Activated naive CD4-positive, alpha-beta T cell treated with anti-CD3 and anti-CD28 coated beads, Interleukin-2, amount 10 ng/mL, durations not matched to agents 7 days and 5 days (primary cell): ENCODE data around the gene LCORL.
"Not testable (repeated sequence)": the region's sequence is repeated elsewhere in the genome, so short reads cannot be mapped to it uniquely, and the experiment has no call there.

ENCODE experiments used
- CTCF ChIA-PET: fragments of 350-600 bp; sonication (Branson Sonifier 250); formaldehyde crosslinking; loops from one replicate; lab custom pipeline; 2021; ENCODE audit warnings: antibody characterized with exemption; lab: Charles Lee
- DNase-seq: peaks from one replicate; pipeline ENCODE4 v3.0.0-alpha.2; 2020
- H3K27ac Mint-ChIP-seq: one replicate; pipeline ENCODE4 v1.8.0; 2021; ENCODE audit warnings: mild to moderate bottlenecking, moderate library complexity, mixed read lengths
- H3K27me3 Mint-ChIP-seq: one replicate; pipeline ENCODE4 v1.8.0; 2021; ENCODE audit warnings: mild to moderate bottlenecking, mixed read lengths
- H3K36me3 Mint-ChIP-seq: one replicate; pipeline ENCODE4 v1.8.0; 2021; ENCODE audit warnings: mixed read lengths
- H3K4me1 Mint-ChIP-seq: one replicate; pipeline ENCODE4 v1.8.0; 2021; ENCODE audit warnings: mixed read lengths
- H3K4me3 Mint-ChIP-seq: one replicate; pipeline ENCODE4 v1.8.0; 2021; ENCODE audit warnings: mild to moderate bottlenecking, moderate library complexity, mixed read lengths
- H3K9me3 Mint-ChIP-seq: one replicate; pipeline ENCODE4 v1.8.0; 2021; ENCODE audit warnings: mixed read lengths

The LCORL gene

DNA sequence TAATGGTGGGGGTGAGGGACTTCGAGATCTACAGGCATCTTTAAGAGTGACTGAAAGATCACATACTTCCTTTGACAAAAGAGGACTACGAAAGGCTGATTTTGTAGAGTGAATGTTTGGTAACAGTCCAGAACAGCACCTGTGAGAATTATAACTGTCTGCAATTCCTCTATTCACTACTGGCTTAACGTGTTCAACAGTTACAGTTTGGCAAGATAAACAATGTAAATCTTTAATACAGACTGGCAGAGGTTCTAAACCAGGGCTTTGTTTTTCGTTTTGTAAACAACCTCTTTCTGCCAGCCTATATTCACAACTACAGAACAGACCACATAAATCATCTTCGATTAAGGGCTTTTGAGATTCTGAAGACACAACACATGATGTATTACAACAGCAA is 143.9 kb downstream of the LCORL start:
- Mint-ChIP-seq H3K27ac (no peak overlapping the region), H3K4me1 (no peaks in the 10 kb centered on the region), H3K27me3 (no peaks in the 10 kb centered on the region), H3K4me3 (no peak overlapping the region), H3K9me3 (no peaks in the 10 kb centered on the region), H3K36me3 (peaks cover 3% of the 10 kb centered on the region)
- CTCF ChIA-PET = no interaction called here
- DNase-seq = no peak

DNA sequence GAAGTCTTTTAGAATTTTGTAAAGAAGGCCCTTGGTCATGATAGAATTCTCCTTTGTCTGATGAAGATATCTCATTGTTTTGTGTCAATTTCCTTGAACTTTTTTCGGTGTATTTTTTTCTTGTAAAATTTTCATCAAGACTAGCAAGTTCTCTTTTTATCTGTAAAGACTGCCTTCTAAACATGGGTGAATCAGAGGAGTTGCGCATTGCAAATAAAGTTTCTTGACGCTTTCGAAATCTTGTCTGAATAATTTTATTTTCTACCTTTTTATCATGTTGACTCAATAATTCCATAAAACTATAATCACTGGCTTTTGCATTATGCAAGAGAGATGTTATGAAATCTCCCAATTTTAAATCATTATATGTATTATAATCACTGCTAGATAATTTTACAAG is 144.6 kb downstream of the LCORL start:
- CTCF ChIA-PET = no interaction called here
- H3K27me3 Mint-ChIP-seq = no peaks in the 10 kb centered on the region
- no peak overlapping the region for H3K27ac Mint-ChIP-seq
- no peak overlapping the region for H3K4me3 Mint-ChIP-seq
- no peak for DNase-seq
- no peaks in the 10 kb centered on the region for H3K4me1 Mint-ChIP-seq
- no peaks in the 10 kb centered on the region for H3K9me3 Mint-ChIP-seq
- H3K36me3 Mint-ChIP-seq = peaks cover 3% of the 10 kb centered on the region

GRCh38 chr4:17875402-17876070 is 146.0 kb downstream of the LCORL start:
- DNase-seq = no peak
- Mint-ChIP-seq H3K36me3 (peaks cover 3% of the 10 kb centered on the region), H3K4me1 (no peaks in the 10 kb centered on the region), H3K27me3 (no peaks in the 10 kb centered on the region), H3K9me3 (no peaks in the 10 kb centered on the region), H3K27ac (no peak overlapping the region), H3K4me3 (no peak overlapping the region)
- CTCF ChIA-PET = no interaction called here

DNA sequence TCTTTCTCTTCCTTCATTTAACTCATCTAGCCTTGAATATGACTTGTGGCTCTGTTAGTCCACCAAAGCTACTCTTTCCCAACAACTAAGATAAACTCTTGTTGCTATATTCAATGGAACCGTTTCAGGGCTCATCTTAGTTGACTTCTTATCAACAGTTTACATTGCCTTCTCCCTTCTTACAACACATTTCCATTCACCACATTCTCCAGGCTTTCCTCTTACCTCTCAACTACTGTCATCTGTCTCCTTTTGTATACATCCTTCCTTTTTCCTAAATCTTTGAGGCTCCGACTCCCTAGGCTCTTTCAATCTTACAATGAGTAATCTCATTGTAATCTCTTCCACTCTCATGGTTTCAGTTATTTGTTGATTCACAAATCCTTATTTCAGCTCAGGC is 152.2 kb downstream of the LCORL start:
- H3K4me3 Mint-ChIP-seq = no peak overlapping the region
- CTCF ChIA-PET = no interaction called here
- H3K36me3 Mint-ChIP-seq = no peaks in the 10 kb centered on the region
- no peaks in the 10 kb centered on the region for H3K27me3 Mint-ChIP-seq
- no peak overlapping the region for H3K27ac Mint-ChIP-seq
- H3K4me1 Mint-ChIP-seq = no peaks in the 10 kb centered on the region
- no peaks in the 10 kb centered on the region for H3K9me3 Mint-ChIP-seq
- DNase-seq = no peak

DNA sequence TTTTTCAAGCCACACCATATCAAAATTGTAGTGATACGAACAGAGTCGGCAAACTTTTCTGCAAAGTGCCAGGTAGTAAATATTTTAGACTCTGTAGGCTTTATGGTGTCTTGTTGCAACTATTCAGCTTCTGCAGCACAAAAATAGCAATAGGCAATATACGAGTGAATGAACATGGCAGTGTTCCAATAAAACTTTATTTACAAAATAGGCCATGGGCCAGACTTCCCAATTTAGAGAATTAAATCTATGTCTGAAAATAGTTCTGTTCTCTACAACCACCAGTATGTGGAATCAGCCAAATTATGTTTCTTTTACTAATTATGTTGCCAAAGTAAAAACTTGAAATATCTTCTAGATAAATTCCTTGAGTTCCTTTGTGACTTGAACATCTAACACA is 154.3 kb downstream of the LCORL start:
- Mint-ChIP-seq H3K9me3 (peaks cover 5% of the 10 kb centered on the region), H3K27ac (no peak overlapping the region), H3K4me3 (no peak overlapping the region), H3K36me3 (peaks cover under 1% of the 10 kb centered on the region), H3K4me1 (no peaks in the 10 kb centered on the region), H3K27me3 (no peaks in the 10 kb centered on the region)
- CTCF ChIA-PET = no interaction called here
- no peak for DNase-seq

- H3K27ac Mint-ChIP-seq = no peak overlapping the region
- H3K27me3 Mint-ChIP-seq = no peaks in the 10 kb centered on the region
- no peaks in the 10 kb centered on the region for H3K4me1 Mint-ChIP-seq
- no peak overlapping the region for H3K4me3 Mint-ChIP-seq
- DNase-seq = no peak
- H3K36me3 Mint-ChIP-seq = peaks cover 4% of the 10 kb centered on the region
- H3K9me3 Mint-ChIP-seq = peaks cover 10% of the 10 kb centered on the region
- CTCF ChIA-PET = no interaction called here
These were observed 154.7 kb downstream of the LCORL start for GRCh38 chr4:17866810-17867209.

- no peak overlapping the region for H3K27ac Mint-ChIP-seq
- H3K4me1 Mint-ChIP-seq = no peaks in the 10 kb centered on the region
- CTCF ChIA-PET = no interaction called here
- peaks cover 4% of the 10 kb centered on the region for H3K36me3 Mint-ChIP-seq
- peaks cover 14% of the 10 kb centered on the region for H3K9me3 Mint-ChIP-seq
- no peaks in the 10 kb centered on the region for H3K27me3 Mint-ChIP-seq
- no peak overlapping the region for H3K4me3 Mint-ChIP-seq
- no peak for DNase-seq
These were observed 155.6 kb downstream of the LCORL start for GRCh38 chr4:17865866-17866363.

- H3K27ac Mint-ChIP-seq, CTCF ChIA-PET, H3K36me3 Mint-ChIP-seq, H3K27me3 Mint-ChIP-seq, DNase-seq, H3K4me1 Mint-ChIP-seq, H3K4me3 Mint-ChIP-seq: not testable (repeated sequence)
- H3K9me3 Mint-ChIP-seq = peaks cover 14% of the 10 kb centered on the region
These were observed 159.6 kb downstream of the LCORL start for GRCh38 chr4:17861906-17862305.

DNA sequence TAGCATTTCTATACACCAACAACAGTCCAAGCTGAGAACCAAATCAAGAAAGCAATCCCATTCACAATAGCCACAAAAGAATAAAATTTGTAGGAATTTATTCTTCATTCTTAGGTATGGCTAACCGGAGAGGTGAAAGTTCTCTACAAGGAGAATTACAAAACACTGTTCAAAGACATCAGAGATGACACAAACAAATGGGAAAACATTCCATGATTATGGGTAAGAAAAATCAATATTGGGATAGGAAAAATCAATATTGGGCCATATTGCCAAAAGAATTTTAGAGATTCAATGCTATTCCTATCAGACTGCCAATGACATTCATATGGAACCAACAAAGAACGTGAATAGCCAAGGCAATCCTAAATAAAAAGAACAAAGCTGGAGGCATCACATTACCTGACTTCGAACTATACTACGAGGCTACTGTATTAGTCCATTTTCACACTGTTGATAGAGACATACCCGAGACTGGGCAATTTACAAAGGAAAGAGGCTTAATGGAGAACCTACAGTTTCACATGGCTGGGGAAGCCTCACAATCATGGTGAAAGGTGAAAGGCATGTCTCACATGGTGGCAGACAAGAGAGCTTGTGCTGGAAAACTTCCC is 161.7 kb downstream of the LCORL start:
- DNase-seq = no peak
- CTCF ChIA-PET = no interaction called here
- Mint-ChIP-seq H3K27me3 (no peaks in the 10 kb centered on the region), H3K27ac (no peak overlapping the region), H3K36me3 (peaks cover 4% of the 10 kb centered on the region), H3K9me3 (peaks cover 14% of the 10 kb centered on the region), H3K4me1 (no peaks in the 10 kb centered on the region), H3K4me3 (no peak overlapping the region)

DNA sequence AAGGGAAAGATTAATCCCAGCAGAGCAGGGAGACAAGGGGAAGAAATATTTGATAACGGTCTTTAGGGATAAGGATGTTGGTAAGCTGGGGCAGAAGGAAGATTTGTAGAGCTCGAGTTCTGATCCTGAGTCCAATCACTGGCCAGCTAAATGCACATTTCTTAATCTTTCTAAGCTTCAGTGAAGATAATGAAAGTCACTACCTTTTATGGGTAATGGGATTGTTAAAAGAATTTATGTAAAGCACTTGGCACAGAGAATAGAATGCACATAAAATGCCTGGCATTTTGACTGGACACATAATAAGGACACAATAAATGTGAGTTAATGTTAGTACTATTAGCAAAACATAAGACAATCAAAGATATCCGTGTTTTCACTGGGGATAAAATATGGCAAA is 167.5 kb downstream of the LCORL start:
- Mint-ChIP-seq H3K27ac (no peak overlapping the region), H3K9me3 (no peaks in the 10 kb centered on the region), H3K36me3 (peaks cover 2% of the 10 kb centered on the region), H3K4me1 (no peaks in the 10 kb centered on the region), H3K27me3 (no peaks in the 10 kb centered on the region), H3K4me3 (no peak overlapping the region)
- CTCF ChIA-PET = no interaction called here
- no peak for DNase-seq

GRCh38 chr4:17851959-17852358 is 169.6 kb downstream of the LCORL start:
- H3K4me1 Mint-ChIP-seq = no peaks in the 10 kb centered on the region
- CTCF ChIA-PET = no interaction called here
- no peak overlapping the region for H3K4me3 Mint-ChIP-seq
- peaks cover 10% of the 10 kb centered on the region for H3K36me3 Mint-ChIP-seq
- H3K27me3 Mint-ChIP-seq = no peaks in the 10 kb centered on the region
- no peak for DNase-seq
- no peak overlapping the region for H3K27ac Mint-ChIP-seq
- H3K9me3 Mint-ChIP-seq = peaks cover 2% of the 10 kb centered on the region

- H3K27me3 Mint-ChIP-seq, H3K9me3 Mint-ChIP-seq, H3K27ac Mint-ChIP-seq, H3K4me1 Mint-ChIP-seq, H3K4me3 Mint-ChIP-seq, DNase-seq, CTCF ChIA-PET: not testable (repeated sequence)
- peaks cover 25% of the 10 kb centered on the region for H3K36me3 Mint-ChIP-seq
These were observed 171.3 kb downstream of the LCORL start for GRCh38 chr4:17850295-17850694.

DNA sequence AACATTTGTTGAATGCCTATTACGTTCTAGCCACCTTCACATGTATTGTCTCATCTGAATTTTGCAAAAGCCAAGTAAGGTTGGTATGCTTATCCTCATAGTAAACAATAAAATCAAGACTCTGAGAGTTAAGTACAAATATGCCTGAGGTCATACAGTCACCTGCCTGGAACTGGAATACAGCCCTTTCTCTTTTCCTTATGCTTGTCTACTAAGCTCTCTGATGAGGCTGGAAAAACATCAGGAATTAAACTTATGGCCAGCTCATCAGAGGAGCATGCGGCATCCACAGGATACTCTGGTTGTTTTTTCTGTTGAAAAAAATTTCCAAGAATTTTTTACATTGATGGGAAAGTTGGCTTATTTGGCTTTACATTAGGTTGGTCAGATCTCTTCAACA is 175.3 kb downstream of the LCORL start:
- no peak for DNase-seq
- Mint-ChIP-seq H3K27me3 (no peaks in the 10 kb centered on the region), H3K27ac (no peak overlapping the region), H3K36me3 (peaks cover 57% of the 10 kb centered on the region), H3K4me3 (no peak overlapping the region), H3K4me1 (no peaks in the 10 kb centered on the region), H3K9me3 (peaks cover 2% of the 10 kb centered on the region)
- CTCF ChIA-PET = interaction anchor here (0.9 kb wide), 1 partner anchor 298 kb away, joined by 3 read pairs; no protein-coding TSS in a partner anchor

GRCh38 chr4:17823871-17824669 is 197.5 kb downstream of the LCORL start:
- Mint-ChIP-seq H3K27ac (peak overlapping the region; percentile 14), H3K36me3 (peaks cover 61% of the 10 kb centered on the region), H3K27me3 (no peaks in the 10 kb centered on the region), H3K4me1 (peaks cover 21% of the 10 kb centered on the region), H3K4me3 (no peak overlapping the region), H3K9me3 (no peaks in the 10 kb centered on the region)
- no peak for DNase-seq
- CTCF ChIA-PET = interaction anchor here (0.9 kb wide), 1 partner anchor 11 kb away, joined by 4 read pairs; no protein-coding TSS in a partner anchor
